ENCODE measurements around the gene LDLR.

- TF ChIP-seq TAF1 (IDR thresholded peaks at IDR 0.05; ENCODE audit: borderline replicate concordance, low read depth, low read length) (no peak), POLR2A (IDR thresholded peaks at IDR 0.05; ENCODE audit: low read depth, low read length) (no peak)
Observed at GRCh38 chr19:11111771-11112144, 22.5 kb downstream of the LDLR start.
